HG02571 (cell line): ENCODE measurements around the gene KCNMB2.
"Not testable (repeated sequence)": the region's sequence is repeated elsewhere in the genome, so short reads cannot be mapped to it uniquely, and the experiment has no call there.

ENCODE experiments used
- ATAC-seq: cut with Tn5 transposase; IDR thresholded peaks from one replicate; pipeline ENCODE4 v1.9.1; 2021; ENCODE audit warnings: mild to moderate bottlenecking, moderate library complexity; ENCODE audit not compliant: unreplicated experiment

Gene KCNMB2

GRCh38 chr3:178518660-178519396 is 17.4 kb upstream of the KCNMB2 start:
- peak; percentile 76 for ATAC-seq

GRCh38 chr3:178519701-178520100 is 16.5 kb upstream of the KCNMB2 start:
- ATAC-seq, result no peak

GRCh38 chr3:178520451-178520850 is 15.8 kb upstream of the KCNMB2 start:
- no peak for ATAC-seq

DNA sequence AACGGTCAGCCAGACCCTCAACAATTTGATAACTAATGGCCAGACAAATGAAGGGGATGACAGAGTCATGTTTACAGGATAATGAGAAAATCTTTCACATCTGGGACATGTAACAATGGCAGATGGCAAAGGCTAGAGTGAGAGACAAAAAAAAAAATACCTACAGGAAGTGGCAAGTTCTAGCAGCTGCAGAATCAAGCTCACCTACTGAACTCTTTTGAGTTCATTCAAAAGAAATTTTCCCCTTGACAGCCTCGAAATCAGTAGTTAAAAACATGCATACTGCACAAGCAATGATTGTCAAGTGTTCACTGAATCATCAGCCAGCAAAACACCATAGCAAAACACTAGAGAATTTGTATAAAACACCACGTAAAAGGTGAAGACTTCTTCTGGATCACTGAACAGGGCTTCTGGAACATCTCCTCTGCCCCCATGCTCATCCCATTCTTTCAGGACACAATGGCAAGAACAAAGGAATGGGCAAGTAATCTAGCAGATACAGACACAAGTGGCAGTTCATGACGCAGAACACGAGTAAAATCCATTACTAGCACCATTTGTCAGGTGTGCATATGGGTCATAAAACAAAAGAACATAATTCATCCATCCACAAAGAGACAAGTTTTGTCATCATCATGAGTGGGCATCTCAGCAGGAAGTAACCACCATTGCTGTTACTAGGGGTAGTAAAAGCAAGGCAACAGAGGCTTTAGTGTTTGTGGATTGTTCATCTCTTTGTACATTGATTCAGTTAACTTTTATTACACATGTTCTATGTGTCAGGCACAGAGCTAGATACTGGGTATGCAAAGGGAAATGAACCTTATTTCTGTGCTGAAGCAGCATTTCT is 13.8 kb upstream of the KCNMB2 start:
- no peak for ATAC-seq

- no peak for ATAC-seq
These were observed 11.0 kb upstream of the KCNMB2 start for GRCh38 chr3:178525251-178525650.

DNA sequence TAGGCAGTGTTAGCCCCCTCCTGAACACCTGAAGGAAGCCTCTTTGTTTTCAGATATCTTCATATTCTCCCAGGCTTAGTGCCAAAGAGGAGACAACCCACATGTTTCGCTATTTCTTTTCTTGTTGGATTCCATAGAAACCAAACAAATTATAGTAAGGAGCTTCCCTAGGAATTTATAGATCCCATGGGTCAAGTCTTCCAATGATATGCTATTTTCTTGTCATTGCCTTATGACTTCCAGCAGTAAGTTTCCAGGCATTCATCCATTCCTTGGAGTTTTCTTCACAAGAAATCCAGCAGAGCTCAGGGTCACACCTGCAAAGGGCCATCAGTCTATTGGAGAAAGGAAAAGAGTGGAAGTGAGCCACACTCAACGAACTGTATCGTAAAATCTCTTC is 9.9 kb upstream of the KCNMB2 start:
- ATAC-seq, result no peak

DNA sequence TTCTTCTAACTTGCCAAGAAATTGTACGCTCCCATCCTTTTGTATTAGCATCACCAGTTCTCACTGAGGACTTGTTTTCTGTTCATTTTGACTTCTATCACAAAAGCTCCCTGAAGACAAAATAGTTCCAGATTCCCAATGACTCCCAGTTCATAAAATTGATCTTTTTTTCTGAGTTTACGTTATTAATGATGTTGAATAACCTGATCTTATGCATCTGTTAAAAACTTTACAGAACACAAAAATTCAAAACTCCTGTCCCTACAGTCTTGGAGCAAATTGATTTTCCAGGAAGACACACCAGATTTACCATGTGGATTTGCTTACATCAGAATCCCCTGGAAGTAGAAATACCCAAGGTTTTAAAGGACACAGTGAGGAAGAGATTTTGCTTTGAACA is 8.3 kb upstream of the KCNMB2 start:
- no peak for ATAC-seq

- no peak for ATAC-seq
These were observed 6.5 kb upstream of the KCNMB2 start for GRCh38 chr3:178529606-178530225.

DNA sequence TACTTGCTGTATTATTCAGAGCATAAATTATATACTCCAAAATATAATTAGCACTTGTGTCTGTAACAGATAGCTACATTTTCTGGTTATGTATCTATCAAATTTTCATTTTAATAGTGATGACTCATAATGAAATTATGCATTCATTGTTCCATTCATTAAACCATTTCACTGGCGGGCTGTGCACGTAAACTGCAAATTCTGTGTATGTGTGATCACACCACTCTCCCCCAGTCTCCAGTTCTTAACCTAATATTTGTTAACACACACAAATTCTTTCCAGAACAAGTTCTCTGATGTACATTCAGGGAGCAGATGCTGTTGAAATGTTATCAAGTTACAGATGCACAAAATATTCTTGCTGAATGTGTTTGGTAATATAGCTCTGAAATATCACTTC is 3.8 kb upstream of the KCNMB2 start:
- no peak for ATAC-seq

DNA sequence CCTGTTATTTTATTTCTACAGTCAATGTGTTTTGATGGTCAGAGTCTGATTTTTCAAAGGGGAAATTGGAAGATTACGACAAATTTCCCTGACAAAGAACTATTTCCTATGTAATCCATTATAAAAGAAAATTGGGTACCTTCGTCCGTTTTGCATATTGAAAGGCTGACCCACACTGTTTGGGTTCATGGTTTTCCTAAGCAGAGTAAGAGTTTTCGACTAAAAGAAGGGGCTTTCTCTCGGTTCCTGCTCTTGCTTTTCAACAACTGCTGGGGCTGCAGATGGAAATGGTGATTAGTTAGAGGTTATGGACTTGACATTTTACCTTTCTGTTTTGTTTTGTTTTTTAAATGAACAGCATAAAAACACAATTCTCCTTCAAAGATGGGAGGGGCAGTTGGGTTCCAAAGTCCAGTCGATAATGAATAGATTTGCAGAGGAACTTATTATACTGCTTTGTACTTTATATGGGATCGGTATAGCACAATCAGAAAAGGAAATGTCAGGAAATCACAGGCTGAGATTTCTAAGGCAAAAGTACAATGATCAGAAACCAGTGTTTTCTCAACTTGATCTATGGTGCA is 978 bp downstream of the KCNMB2 start:
- no peak for ATAC-seq

DNA sequence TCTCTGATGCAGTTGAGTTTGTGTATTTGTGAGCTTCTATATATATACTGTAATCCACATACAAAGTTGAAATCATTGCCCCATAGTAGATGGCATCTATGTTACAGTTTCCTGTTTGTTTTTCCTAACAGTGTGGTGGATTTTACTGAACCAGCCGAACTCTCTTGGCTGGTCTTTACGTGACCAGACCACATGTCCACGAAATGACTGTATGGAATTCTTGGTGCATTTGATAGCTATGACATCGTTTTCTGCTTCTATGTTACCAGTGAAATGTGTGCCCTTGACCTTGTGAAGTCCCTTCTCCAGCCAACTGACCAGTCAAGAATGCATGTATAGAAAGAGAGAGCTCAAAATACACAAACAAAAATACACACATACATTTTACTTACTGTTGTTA is 1.8 kb downstream of the KCNMB2 start:
- ATAC-seq, result no peak

GRCh38 chr3:178540184-178540583 is 3.9 kb downstream of the KCNMB2 start:
- ATAC-seq, result no peak

DNA sequence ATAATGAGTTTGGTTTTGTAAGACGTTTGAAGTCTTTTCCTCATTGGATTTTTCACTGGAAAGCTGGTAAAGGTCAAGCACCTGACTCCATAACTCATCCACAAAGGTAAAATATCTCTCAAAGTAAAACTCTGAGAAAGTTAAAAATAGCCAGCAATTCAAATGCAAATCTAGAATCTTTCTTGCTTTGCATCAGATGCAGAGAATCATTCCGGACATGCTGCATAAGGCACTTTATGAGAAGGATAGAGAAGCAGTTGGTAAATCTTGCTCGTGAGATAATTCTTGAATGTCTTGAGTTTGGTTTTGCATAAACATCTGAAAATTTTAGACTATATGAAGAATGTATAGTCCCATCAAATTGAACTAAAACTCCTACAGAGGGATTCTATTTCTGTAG is 9.1 kb downstream of the KCNMB2 start:
- ATAC-seq, result no peak

GRCh38 chr3:178546079-178546478 is 9.8 kb downstream of the KCNMB2 start:
- peak; percentile 47 for ATAC-seq

DNA sequence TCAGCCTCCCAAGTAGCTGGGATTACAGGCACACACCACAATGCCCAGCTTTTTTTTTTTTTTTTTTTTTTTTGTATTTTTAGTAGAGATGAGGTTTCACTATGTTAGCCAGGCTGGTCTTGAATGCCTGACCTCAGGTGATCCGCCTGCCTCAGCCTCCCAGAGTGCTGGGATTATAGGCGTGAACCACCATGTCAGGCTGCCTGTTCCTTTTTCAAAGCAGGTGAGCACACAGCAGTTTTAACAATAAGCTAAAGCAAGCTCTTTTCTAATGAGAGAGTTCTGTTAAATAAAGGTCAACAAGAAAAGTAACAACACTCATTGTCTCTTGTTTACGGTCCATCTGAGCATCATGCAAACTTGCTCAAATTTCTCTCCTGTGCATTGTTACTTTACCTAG is 13.2 kb downstream of the KCNMB2 start:
- not testable (repeated sequence) for ATAC-seq

DNA sequence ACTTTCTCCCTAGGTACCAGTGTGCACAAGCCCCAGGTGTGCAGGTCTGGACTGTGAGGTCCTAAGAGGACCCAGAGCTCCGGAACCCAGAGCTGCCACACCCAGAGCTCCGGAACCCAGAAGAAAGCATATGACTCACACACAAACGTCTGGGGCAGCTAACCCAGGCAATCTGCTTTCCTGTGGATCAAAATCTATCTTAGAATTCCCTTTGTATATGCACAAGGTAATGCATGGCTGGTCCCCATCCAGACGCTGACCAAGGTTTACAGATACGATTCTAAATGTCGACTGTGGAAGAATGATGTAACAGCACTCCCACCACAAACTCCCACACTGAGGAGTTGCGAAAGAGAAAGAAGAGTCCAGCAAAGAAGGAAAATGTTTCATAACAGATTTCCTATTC is 15.7 kb downstream of the KCNMB2 start:
- ATAC-seq, result no peak

DNA sequence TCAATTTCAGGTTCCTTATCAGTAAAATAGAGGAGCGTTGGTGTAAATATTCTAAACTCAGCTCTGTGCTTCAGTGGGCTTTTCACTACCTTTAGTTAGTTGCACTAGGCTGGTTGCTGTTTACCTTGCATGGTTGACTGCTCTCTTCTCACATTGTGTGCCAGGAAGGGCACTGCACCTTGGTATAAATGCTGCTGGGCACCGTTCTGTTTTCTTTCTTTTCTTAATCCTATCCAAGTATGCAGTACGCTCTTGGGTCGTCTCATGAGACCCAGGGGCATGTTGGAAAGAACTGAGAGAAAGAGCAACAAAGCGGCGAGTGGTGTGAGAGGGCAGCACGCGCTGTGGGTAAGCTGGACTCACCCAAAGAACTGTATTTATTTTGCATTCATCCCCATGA is 22.4 kb downstream of the KCNMB2 start:
- no peak for ATAC-seq

DNA sequence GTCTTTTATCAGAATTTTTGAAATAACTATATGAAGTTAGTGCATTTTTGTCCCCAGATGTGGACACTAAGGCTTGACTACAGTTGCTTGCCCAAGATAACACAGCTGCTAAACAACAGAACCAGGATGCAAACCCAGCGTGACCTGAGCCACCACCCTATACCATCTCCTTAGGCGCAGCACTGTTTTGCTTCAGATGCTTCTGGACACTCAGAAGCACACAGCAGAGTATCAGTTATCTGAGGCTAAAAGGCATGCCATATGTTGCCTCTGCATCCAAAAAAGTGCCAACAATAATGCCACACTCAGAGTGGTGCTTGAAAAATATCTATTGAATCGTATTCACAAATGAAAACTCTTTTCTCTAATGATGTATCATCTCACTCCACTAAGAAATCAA is 24.5 kb downstream of the KCNMB2 start:
- ATAC-seq, result no peak

- ATAC-seq, result no peak
These were observed 25.0 kb downstream of the KCNMB2 start for GRCh38 chr3:178561239-178561638.

DNA sequence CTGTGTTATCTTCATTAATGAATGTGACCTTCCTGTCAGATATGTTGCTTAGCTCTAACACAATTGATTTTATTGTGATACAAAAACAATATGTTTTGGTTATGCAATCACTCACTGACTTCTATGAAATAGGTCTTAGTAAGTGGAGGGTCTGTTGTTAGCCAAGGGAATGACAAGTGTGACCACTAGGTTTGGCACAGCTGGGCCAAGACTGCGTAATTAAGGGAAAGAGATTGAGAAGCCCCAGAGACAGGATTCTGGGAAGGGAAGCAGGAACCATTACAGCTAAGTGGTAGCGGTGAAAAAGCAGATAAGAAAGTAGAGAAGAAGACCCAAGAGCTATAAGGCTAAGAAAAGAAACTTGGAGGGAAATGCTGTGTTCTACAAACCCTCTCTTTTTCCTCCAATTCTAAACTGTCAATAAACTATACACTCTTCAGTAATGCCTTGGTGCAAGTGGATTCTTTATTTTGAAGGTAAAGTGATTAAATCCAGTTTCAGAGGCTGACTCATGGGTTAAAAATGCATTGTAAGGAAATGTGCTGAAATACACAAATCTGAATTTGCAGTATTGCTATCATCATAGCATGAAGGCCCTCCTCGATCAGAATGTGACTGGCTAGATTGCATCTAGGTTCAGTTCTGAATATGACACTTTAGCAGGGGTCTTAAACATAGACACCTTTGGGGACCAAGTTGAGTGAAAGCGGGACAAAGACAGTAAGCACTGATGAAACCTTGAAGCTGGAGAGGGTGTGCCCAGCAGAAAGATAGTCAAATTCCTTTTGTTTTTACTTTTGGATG is 26.1 kb downstream of the KCNMB2 start:
- no peak for ATAC-seq

DNA sequence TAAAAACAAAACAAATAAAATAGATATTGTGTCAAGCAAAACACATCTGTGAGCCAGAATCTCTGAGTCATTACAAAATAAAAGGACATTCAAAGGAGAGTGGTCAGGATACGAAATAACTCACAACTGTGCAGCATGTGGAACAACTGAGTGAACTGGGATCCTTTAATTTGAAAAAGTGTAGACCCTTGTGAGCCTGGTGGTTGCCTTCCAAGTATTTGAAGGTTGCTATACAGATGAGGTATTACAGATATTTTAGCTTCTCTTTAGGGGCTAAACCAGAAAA is 26.7 kb downstream of the KCNMB2 start:
- no peak for ATAC-seq
